Heart left ventricle (tissue), 13 donors: ENCODE measurements around the gene SLC9A7.

Experiments
- CTCF ChIP-seq, 12 donors: fragments of 200-600 bp; sonication (generic) in 4 of 12; IDR thresholded peaks; one replicate each; pipeline versions ENCODE4 v1.5.0 to v1.8.0; 2018 to 2022; ENCODE audit warnings: antibody characterized with exemption in 12 of 12, mild to moderate bottlenecking in 5 of 12
- POLR2A ChIP-seq, 2 donors: fragments of 450-650 bp; IDR thresholded peaks; one replicate each; pipeline ENCODE4 v1.6.1; 2017; ENCODE audit warnings: antibody characterized with exemption in 2 of 2, mild to moderate bottlenecking in 2 of 2, moderate library complexity in 2 of 2
- donor health status: ischemic (EF 13 %, LVEDD 7.1; RV severe dilation, severe dysfunction).
- donor health status: DM: no; HTN: yes; CAD: no.
- donor health status: DM: no; HTN: no; CAD: no.
- donor health status: ischemic (EF 25% LVEDD 6.9; RV normal size, moderate dysfunction).
- donor health status: ischemic (EF 25% LVEDD 5.7; RV mildly dilated, moderate dysfunction).
- donor health status: ischemic (EF 35%, LVEDD 5.7; RV mildly dilated, moderate dysfunction).
- donor health status: nonischemic (EF 11% LVEDD 7.7; RV severe dilation, severe dysfunction).
- donor health status: DM: yes; HTN: yes; CAD: no.
- donor health status: PGD.
- donor health status: ischemic (EF 29% LVEDD 5.4; RV normal size, mild dysfunction).
- donor health status: nonischemic (EF 23%, LVEDD 6.1; RV moderate dilation, normal function).

GRCh38 chrX:46589977-46590723, 168.8 kb downstream of the SLC9A7 start:
- TF ChIP-seq CTCF (IDR thresholded peaks at IDR 0.05) (no peak), POLR2A (IDR thresholded peaks at IDR 0.05) (no peak)
